ENCODE measurements around the gene GPR148. TPM values are rescaled to one million over a fixed set of nuclear protein-coding genes. Genes with fewer than 3 reads are reported as not detected.
A peak's percentile ranks its signal among the peaks of the same experiment; 100 is the strongest.

Gene GPR148
- total RNA-seq, 1 donor from 2014 or later = not detected

DNA sequence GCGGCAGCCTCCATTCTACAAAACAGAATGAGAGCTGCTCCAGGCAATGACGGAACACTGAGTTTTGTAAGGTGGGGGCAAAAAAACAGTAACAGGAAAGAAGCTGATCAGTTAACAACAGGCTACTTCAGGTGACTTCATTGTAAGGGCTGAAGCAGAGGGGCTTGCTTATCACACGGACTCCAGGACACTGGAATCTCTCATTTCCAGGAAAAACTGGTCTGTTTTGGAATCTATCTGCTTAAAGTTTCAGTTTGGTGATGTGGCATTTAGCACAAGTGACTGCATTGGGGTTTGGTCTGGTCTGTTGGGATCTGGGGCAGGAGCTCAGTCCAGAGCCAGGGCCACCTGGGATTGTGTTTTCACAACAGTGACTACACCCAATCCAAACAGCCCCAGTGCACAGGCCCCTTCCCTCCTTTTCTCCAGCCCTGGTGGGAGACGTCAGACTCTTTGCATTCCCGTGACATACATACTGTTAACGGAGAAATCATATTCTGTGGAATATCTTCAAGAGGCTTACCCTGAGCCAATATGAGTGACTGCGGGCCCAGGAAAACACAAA lies 40.6 kb downstream of the GPR148 start:
- Histone ChIP-seq H3K9me3 (replicated peaks) (peaks cover 5% of the 10 kb centered on the region), H3K27me3 (ENCODE audit: low read depth) (peaks cover 58% of the 10 kb centered on the region), H3K4me3 (no peak overlapping the region), H3K4me1 (no peaks in the 10 kb centered on the region), H3K27ac (replicated peaks) (no peak overlapping the region), H3K36me3 (no peaks in the 10 kb centered on the region)
- intact Hi-C loops (cut with micrococcal nuclease) = no loop called here
- TF ChIP-seq CTCF (IDR thresholded peaks at IDR 0.05; ENCODE audit: borderline replicate concordance) = no peak
- DNase-seq = no peak

- H3K36me3 ChIP-seq = no peaks in the 10 kb centered on the region
- H3K4me1 ChIP-seq = no peaks in the 10 kb centered on the region
- H3K27ac ChIP-seq (replicated peaks) = no peak overlapping the region
- DNase-seq = no peak
- intact Hi-C loops (cut with micrococcal nuclease) = no loop called here
- peaks cover 5% of the 10 kb centered on the region for H3K9me3 ChIP-seq (replicated peaks)
- H3K4me3 ChIP-seq = no peak overlapping the region
- peaks cover 60% of the 10 kb centered on the region for H3K27me3 ChIP-seq (ENCODE audit: low read depth)
- peak; percentile 37 for TF ChIP-seq CTCF (IDR thresholded peaks at IDR 0.05; ENCODE audit: borderline replicate concordance)
Measured at GRCh38 chr2:130776550-130776949, 47.7 kb downstream of the GPR148 start.

GRCh38 chr2:130778781-130779180 lies 49.9 kb downstream of the GPR148 start:
- Histone ChIP-seq H3K4me3 (no peak overlapping the region), H3K36me3 (no peaks in the 10 kb centered on the region), H3K4me1 (no peaks in the 10 kb centered on the region), H3K9me3 (replicated peaks) (peaks cover 10% of the 10 kb centered on the region), H3K27ac (replicated peaks) (no peak overlapping the region), H3K27me3 (ENCODE audit: low read depth) (peaks cover 47% of the 10 kb centered on the region)
- no peak for DNase-seq
- intact Hi-C loops (cut with micrococcal nuclease) = no loop called here
- TF ChIP-seq CTCF (IDR thresholded peaks at IDR 0.05; ENCODE audit: borderline replicate concordance) = no peak

Other genes with a start within 250 kb of the GPR148 start
- gene POTEI, start 219.7 kb upstream of the GPR148 start, total RNA-seq = not detected
- gene CFC1B, start 207.8 kb upstream of the GPR148 start, total RNA-seq = not detected
- gene CFC1, start 129.5 kb upstream of the GPR148 start, total RNA-seq = not detected
- not detected for gene POTEJ, start 117.6 kb upstream of the GPR148 start, total RNA-seq
- not detected for gene AMER3, start 26.5 kb downstream of the GPR148 start, total RNA-seq
- gene ARHGEF4, start 107.8 kb downstream of the GPR148 start, total RNA-seq = 5.3 TPM